ENCODE measurements around the gene BPIFA3.

The BPIFA3 gene

DNA sequence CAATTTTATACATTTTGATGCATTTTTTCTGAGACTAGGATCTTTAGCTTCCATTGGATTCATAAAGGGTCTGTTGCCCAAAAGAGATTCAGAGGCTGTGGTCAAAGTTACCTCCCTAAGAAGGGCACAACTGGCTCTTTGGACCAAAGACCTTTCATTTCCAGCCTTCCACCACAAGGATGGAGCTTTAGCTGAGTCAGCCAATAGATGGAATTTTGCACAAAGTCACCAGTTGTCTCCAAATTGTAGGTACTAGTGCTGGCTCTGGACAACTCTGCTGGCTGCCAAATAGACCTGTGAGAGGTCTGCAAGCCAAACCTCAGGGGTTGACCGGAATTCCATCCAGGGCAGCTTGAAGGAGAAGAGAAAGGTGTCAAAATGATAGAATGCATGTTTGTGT is 19.2 kb downstream of the BPIFA3 start:
- no peak overlapping the region for H3K27ac ChIP-seq
- TF ChIP-seq, protein P1, sequence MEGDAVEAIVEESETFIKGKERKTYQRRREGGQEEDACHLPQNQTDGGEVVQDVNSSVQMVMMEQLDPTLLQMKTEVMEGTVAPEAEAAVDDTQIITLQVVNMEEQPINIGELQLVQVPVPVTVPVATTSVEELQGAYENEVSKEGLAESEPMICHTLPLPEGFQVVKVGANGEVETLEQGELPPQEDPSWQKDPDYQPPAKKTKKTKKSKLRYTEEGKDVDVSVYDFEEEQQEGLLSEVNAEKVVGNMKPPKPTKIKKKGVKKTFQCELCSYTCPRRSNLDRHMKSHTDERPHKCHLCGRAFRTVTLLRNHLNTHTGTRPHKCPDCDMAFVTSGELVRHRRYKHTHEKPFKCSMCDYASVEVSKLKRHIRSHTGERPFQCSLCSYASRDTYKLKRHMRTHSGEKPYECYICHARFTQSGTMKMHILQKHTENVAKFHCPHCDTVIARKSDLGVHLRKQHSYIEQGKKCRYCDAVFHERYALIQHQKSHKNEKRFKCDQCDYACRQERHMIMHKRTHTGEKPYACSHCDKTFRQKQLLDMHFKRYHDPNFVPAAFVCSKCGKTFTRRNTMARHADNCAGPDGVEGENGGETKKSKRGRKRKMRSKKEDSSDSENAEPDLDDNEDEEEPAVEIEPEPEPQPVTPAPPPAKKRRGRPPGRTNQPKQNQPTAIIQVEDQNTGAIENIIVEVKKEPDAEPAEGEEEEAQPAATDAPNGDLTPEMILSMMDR (conservative IDR thresholded peaks at IDR 0.05), result no peak
- TF ChIP-seq ZFX (IDR thresholded peaks at IDR 0.05), result no peak

DNA sequence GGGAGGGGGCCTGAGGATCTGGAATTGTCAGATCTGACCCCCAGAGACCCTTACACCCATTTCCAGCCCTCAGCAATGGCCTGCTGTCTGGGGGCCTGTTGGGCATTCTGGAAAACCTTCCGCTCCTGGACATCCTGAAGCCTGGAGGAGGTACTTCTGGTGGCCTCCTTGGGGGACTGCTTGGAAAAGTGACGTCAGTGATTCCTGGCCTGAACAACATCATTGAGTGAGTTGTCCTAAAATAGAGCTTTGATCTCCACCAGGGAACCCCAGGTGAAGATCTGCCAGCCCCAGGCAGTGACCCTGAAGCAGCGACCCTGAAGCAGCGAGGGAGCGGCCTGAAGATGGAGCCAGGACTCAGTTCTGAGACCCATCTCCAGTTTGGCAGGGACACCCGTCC is 20.8 kb downstream of the BPIFA3 start:
- TF ChIP-seq ZFX (IDR thresholded peaks at IDR 0.05), result no peak
- TF ChIP-seq, protein P1 (conservative IDR thresholded peaks at IDR 0.05), result no peak

GRCh38 chr20:33239418-33239817 is 22.3 kb downstream of the BPIFA3 start:
- no peak for TF ChIP-seq ZFX (IDR thresholded peaks at IDR 0.05)
- TF ChIP-seq, protein P1 (conservative IDR thresholded peaks at IDR 0.05), result no peak
- no peak overlapping the region for H3K27ac ChIP-seq

More for the DNA sequence above, 20.8 kb downstream of the BPIFA3 start:
- no peak overlapping the region for H3K27ac ChIP-seq

DNA sequence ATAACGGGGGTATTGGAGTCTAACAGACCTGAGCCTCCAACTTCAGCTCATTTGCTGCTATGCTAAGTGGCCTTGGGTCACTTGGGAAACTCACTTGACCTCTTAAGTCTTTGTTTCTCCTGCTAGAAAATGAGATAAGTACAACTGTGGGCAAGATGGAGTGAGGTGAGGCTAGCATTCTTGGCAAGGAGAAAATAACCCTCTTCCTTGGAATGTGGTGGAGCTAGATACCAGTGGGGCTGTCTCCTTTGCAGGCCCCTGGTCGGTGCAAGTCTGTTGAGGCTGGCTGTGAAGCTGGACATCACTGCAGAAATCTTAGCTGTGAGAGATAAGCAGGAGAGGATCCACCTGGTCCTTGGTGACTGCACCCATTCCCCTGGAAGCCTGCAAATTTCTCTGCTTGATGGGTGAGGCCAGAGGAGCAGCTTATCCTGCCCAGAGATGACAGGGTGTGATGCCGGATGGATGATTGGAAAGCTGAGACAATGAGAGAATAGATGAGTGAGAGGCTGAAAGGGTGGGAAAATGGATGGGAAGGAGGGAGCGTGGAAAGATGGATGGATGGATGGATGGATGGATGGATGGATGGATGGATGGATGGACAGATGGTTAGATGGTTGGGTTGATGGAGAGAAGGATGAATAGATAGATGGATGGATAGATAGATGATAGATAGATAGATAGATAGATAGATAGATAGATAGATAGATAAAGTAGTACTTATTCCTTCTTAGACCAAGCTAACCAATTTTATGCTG is 23.0 kb downstream of the BPIFA3 start:
- H3K27ac ChIP-seq, result no peak overlapping the region

GRCh38 chr20:33240923-33241322 is 23.8 kb downstream of the BPIFA3 start:
- no peak overlapping the region for H3K27ac ChIP-seq
- TF ChIP-seq, protein P1 (conservative IDR thresholded peaks at IDR 0.05), result no peak
- no peak for TF ChIP-seq ZFX (IDR thresholded peaks at IDR 0.05)

More for the DNA sequence above, 23.0 kb downstream of the BPIFA3 start:
- TF ChIP-seq ZFX (IDR thresholded peaks at IDR 0.05), result no peak
- TF ChIP-seq, protein P1 (conservative IDR thresholded peaks at IDR 0.05), result no peak

DNA sequence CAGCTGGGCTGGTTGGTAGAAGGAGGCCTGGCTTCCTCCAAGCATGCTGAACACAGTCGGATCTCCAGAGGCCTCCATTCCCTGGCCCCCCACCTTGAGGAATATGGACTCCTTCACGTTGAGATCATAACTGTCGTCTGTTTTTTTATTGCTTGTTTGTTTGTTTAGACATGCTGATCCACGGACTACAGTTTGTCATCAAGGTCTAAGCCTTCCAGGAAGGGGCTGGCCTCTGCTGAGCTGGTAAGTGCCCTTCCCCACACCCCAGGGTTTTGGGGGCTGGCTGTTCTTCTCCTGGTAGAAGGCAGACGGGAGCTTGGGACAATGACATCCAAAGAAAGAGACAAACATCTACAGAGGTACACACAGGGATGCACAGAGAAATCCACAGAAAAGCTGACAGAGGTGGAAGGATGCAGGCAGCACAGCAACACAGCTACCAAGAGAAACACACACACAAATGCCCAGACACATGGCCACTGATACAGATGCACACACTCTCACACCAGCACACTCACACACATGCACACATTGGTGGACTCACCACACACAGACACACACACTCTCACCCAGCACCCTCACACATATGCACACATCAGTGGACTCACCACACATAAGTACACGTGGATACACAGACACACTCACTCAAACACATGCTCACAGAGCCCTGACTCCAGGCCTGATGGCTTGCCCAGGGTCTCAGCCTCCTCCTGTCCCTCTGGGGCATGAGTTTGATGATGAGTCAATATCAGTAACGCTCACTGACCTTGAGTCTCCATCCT is 25.4 kb downstream of the BPIFA3 start:
- TF ChIP-seq, protein P1 (conservative IDR thresholded peaks at IDR 0.05), result no peak
- TF ChIP-seq ZFX (IDR thresholded peaks at IDR 0.05), result no peak
- H3K27ac ChIP-seq, result no peak overlapping the region

DNA sequence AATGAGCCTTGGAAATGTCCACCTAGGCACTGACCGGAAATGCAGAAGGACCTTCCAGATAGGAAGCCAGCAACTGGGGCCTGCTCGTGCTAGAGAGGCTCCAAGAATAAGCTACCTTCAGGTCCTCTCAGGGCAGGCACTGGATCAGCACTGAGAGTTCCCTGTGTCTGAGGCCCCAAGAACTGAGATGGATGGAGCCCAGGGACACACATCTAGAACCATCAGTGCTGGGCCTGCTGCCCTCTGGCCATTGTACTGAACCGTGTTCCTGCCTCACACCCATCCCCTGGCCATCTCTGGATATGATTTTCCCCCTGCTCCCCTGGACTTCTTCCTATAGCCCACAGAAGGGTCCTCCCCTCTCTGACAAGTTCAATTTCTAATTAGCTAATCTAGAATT is 28.9 kb downstream of the BPIFA3 start:
- TF ChIP-seq, protein P1 (conservative IDR thresholded peaks at IDR 0.05), result no peak
- no peak for TF ChIP-seq ZFX (IDR thresholded peaks at IDR 0.05)

More for the DNA sequence above, 28.9 kb downstream of the BPIFA3 start:
- H3K27ac ChIP-seq, result no peak overlapping the region
